Measurements from ENCODE around the gene HNRNPLL.
"Not testable (repeated sequence)": the region's sequence is repeated elsewhere in the genome, so short reads cannot be mapped to it uniquely, and the experiment has no call there.

Gene HNRNPLL

GRCh38 chr2:38553554-38553953 is 49.2 kb downstream of the HNRNPLL start:
- no peak for DNase-seq (ENCODE audit: low read depth in 2 of 2)

- DNase-seq (ENCODE audit: low read depth in 2 of 2): no peak
These were observed 50.5 kb downstream of the HNRNPLL start for GRCh38 chr2:38552259-38552658.

DNA sequence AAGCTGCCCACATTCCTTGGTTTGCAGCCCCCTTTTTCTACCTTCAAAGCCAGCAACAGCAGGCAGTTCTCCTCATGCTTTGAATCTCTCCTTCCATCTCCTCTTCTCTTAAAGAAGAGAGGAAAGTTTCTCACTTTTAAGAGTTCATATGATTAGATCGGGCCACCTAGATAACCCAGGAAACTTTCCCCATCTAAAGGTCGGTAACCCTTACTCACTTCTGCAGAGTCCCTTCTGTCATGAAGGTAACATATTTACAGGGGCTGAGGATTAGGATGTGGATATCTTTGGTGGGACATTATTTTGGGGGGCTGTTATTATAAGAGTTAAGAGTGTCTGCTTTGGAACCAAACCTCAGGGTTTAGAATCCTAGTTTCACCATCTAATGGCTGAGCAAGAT is 51.0 kb downstream of the HNRNPLL start:
- DNase-seq (ENCODE audit: low read depth in 2 of 2): no peak

- no peak for DNase-seq (ENCODE audit: low read depth in 2 of 2)
These were observed 51.6 kb downstream of the HNRNPLL start for GRCh38 chr2:38551171-38551570.

- no peak for DNase-seq (ENCODE audit: low read depth in 2 of 2)
These were observed 52.9 kb downstream of the HNRNPLL start for GRCh38 chr2:38549851-38550250.

- DNase-seq (ENCODE audit: low read depth in 2 of 2): no peak
These were observed 53.5 kb downstream of the HNRNPLL start for GRCh38 chr2:38549071-38549704.

- DNase-seq (ENCODE audit: low read depth in 2 of 2): no peak
These were observed 54.9 kb downstream of the HNRNPLL start for GRCh38 chr2:38547791-38548190.

GRCh38 chr2:38546585-38546984 is 56.1 kb downstream of the HNRNPLL start:
- DNase-seq (ENCODE audit: low read depth in 2 of 2): no peak

DNA sequence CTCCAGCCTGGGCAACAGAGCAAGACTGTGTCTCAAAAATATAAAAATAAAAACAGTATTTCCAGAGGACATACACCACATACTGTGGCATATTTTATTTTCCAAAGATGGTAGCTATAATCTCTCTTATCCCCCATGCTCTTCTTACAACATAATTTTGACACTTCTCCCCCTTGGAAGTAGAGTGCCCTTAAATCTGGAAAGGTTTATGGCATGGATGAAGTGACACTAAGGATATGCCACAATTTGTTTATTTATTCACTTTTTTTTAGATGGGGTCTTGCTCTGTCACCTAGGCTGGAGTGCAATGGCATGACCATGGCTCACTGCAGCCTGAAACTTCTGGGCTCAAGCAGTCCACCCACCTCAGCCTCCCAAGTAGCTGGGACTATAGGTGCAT is 56.7 kb downstream of the HNRNPLL start:
- DNase-seq (ENCODE audit: low read depth in 2 of 2): no peak

DNA sequence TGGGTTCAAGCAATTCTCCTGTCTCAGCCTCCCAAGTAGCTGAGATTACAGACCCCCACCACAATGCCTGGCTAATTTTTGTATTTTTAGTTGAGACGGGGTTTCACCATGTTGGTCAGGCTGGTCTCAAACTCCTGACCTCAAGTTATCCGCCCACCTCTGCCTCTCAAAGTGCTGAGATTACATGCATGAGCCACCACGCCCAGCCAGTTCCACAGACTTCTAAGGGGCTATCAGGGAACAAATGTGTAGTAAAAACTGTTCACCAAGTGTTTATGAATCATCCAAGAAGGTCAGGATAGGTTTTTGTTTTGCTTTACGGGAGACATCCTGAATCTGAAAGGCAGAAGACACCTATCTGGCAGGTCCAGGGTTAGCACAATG is 60.5 kb downstream of the HNRNPLL start:
- DNase-seq (ENCODE audit: low read depth in 2 of 2): peak in 1 of 2 donors; percentile 14

GRCh38 chr2:38540580-38541286 is 62.0 kb downstream of the HNRNPLL start:
- no peak for DNase-seq (ENCODE audit: low read depth in 2 of 2)

DNA sequence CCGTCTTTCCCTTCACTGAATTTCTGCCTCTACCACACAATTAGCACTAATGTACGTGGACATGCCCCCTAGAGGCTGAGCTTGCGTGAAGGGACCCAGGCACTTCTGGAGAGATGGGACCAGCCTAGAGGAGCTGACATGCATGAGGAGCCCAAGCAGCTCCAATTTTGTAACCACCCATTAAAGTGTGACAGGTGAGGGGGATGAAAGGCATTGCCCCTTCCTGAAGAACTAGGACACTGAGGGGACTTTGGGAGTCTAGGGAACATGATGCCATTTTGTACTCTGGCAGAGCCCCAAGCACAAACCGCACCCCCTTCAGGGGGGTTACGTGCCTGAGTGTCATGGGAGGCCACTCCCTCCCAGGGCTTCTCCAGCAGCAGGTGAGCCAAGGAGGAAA is 63.6 kb downstream of the HNRNPLL start:
- DNase-seq (ENCODE audit: low read depth in 2 of 2): no peak

DNA sequence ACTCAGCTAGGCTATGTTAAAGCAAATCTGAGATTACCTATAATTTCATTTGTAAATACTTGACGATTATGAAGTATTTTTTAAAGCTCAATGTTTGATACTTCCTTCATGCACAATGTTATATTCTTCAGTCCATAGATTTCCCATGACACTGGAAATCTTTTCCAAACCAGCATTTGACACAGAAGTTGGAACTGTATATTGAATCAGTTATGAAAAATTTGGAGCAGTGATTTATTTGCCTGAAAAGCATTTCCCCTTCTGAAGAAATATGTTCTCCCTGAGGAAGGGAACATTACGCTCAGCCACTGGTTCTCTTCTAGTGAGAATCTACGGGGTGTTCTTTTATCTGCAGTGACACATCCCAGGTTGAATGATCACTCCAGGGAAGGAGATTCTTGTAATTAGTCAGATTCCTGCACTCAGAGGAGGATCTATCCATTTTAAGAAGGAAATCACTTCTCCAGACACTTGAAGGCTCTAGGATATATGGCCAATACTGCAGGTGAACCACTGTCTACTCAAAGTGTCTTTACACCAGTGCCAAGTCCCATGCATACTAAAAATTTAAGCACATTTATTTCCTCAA is 64.7 kb downstream of the HNRNPLL start:
- DNase-seq (ENCODE audit: low read depth in 2 of 2): no peak

GRCh38 chr2:38537296-38537695 is 65.4 kb downstream of the HNRNPLL start:
- not testable (repeated sequence) for DNase-seq (ENCODE audit: low read depth in 2 of 2)

DNA sequence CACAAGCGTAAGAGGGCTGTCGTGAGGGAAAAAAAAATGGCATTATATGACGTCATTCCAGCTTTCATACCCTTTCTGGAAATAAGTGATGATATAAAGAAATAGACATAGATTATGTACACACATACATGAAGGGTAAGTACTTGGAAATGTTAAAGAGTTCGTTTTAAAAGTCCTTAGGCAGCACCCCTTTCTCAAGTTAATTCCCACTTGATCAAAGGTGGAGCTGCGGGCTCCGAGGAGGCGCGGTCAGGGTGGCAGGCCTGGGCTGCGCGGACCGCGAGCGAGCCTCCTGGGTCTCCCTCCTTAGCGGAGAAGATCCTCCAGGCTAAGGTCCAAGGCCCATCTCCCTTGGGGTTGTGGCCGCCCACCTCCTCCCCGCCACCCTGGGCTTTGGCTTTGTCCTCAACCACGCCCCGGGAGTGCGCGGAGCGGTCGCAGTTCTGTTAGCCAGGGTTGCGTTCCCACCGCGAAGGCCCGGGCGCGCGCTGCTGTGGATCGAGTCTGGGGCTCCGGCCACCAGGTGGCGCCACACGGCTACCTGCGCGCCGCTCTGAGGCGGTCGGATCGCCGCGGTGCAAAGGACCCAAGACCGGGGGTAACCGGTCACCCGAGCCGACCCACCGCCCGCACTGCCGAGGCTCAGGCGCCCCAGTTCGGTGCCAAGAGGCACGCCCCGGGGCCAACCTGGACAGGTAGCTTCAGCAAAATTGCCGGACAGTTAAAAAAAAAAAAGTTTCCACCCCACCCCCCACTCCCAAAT is 66.8 kb downstream of the HNRNPLL start:
- DNase-seq (ENCODE audit: low read depth in 2 of 2): peak; percentile 77 to 78

GRCh38 chr2:38535404-38535743 is 67.4 kb downstream of the HNRNPLL start:
- no peak for DNase-seq (ENCODE audit: low read depth in 2 of 2)

GRCh38 chr2:38534746-38535403 is 67.9 kb downstream of the HNRNPLL start:
- no peak for DNase-seq (ENCODE audit: low read depth in 2 of 2)

DNA sequence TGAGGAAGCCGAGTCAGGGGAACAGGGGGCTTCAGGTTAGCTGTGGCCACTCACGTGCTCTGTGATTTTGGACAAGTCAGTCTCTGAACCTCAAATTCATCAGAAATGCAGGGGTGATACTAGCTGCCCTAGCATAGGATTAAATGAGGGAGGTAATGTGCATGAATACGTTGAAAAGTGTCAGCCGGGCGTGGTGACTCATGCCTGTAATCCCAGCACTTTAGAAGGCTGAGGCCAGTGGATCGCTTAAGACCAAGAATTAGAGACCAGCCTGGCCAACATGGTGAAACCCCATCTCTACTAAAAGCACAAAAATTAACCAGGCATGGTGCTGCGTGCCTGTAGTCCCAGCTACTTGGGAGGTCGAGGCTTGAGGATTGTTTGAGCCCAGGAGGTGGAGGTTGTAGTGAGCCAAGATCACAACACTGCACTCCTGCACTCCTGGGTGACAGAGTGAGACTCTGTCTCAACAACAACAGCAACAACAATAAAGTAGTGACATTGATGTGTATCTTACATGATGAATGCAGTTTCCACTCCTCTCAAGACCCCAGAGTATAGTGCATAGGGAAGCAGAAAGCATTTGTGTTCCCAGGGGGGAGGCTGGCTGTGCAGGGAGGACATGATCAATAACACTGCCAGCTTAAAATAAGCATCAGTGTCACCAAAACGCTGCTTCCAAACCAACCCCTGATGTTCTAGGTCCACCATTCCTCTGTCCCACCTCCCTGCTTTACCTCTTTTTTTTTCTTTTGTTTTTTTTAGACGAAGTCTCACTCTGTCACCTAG is 68.8 kb downstream of the HNRNPLL start:
- DNase-seq (ENCODE audit: low read depth in 2 of 2): no peak

DNA sequence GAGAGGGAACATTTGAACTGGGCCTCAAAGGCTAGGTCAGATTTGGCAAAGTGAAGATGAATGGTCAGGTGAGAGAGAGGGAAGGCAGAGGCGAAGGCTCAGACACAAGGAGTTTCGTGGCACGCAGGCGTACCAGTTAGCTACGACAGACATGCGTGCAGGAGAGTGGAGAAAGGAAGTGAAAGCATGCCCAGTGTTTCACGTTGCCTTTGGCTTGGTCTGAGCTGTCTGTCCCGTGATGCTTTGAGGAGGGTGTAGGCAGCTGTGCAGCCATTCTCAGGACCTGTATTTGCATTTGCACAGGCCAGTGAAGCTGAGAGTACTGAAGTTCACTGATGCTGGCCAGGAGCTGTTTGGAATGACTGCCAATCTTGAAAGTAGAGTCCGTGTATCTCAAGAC is 69.5 kb downstream of the HNRNPLL start:
- DNase-seq (ENCODE audit: low read depth in 2 of 2): no peak

- no peak for DNase-seq (ENCODE audit: low read depth in 2 of 2)
These were observed 70.4 kb downstream of the HNRNPLL start for GRCh38 chr2:38532366-38532765.

- DNase-seq (ENCODE audit: low read depth in 2 of 2): no peak
These were observed 73.5 kb downstream of the HNRNPLL start for GRCh38 chr2:38529208-38529607.

All from stimulated activated CD8-positive, alpha-beta memory T cell treated with anti-CD3 and anti-CD28 coated beads, Interleukin-2, amount 100 ng/mL, for 48 hours (primary cell).